Epithelial cell of esophagus (primary cell): ENCODE results near the gene S100A6.
A peak's percentile ranks its signal among the peaks of the same experiment; 100 is the strongest.

ENCODE experiments used
- DNase-seq: peaks from one replicate; pipeline ENCODE4 v3.0.0; 2010; ENCODE audit warnings: low read depth
- H3K4me3 ChIP-seq: 2 replicates; pipeline ENCODE4 v1.5.1; 2011; ENCODE audit warnings: mild to moderate bottlenecking, low read length, control low read depth
- TF ChIP-seq, protein P1 (sequence below): IDR thresholded peaks from 2 replicates; pipeline ENCODE4 v1.5.1; 2011; ENCODE audit warnings: low read depth, mild to moderate bottlenecking, low read length, control low read depth, inconsistent platforms; ENCODE audit not compliant: insufficient read depth; ENCODE audit errors: missing control alignments

The S100A6 gene

DNA sequence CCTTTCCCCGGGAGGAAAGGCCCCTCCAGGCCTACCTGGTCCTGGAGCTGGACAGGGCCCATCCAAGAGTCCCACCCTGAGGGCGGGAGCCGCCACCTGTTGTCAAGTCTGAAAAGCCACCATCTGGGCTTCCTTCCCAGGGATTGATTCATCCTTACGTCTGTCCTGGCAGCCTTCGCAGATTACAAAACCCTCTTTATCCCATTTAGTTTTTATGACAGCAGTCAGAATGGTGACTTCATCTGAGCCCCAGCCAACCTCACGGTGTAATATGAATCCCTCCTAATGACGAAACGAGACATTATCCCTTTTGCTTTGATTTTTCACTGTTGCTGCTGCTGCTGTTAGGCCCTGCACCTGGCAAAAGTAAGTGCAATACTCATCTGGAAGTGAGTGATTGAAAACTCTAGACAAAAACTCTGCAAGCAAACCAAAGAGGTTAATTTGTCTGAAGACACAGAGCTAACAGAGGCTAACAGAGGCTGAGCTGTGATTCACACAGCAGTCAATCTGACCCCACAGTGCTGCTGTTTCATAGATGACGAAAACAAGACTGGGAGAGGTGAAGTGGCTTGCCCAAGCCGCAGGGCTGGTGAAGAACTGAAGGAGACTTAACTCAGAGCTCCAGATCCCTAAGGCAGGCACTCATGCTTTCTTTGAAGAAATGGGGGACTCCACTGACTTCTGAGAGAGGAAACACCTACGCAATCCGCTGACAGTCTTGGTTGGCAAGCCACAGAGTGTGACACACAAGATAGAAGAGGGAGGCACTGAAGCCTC, 45.3 kb downstream of the S100A6 start:
- no peak overlapping the region for H3K4me3 ChIP-seq
- DNase-seq = peak; percentile 98
- TF ChIP-seq, protein P1, sequence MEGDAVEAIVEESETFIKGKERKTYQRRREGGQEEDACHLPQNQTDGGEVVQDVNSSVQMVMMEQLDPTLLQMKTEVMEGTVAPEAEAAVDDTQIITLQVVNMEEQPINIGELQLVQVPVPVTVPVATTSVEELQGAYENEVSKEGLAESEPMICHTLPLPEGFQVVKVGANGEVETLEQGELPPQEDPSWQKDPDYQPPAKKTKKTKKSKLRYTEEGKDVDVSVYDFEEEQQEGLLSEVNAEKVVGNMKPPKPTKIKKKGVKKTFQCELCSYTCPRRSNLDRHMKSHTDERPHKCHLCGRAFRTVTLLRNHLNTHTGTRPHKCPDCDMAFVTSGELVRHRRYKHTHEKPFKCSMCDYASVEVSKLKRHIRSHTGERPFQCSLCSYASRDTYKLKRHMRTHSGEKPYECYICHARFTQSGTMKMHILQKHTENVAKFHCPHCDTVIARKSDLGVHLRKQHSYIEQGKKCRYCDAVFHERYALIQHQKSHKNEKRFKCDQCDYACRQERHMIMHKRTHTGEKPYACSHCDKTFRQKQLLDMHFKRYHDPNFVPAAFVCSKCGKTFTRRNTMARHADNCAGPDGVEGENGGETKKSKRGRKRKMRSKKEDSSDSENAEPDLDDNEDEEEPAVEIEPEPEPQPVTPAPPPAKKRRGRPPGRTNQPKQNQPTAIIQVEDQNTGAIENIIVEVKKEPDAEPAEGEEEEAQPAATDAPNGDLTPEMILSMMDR = peak; percentile 26

GRCh38 chr1:153488731-153489130, 47.1 kb downstream of the S100A6 start:
- TF ChIP-seq, protein P1 = no peak

DNA sequence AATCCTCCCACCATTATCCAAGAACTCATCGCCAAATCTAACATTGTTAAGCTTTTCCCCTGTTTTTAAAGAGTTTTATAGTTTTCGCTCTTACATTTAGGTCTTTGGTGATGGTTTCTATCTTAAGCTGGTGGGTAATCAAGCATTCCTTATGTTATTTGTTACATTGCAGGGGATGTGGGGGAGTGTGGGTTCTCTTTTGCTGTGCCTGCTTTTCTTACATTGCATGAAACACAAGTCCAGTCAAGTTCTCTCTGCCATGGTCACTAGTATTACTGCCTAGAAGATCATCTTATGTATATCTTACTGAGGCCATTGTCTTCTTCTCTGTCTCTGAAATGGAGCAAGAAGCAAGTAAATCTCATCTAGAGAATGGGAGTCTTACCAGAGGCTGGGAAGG, 48.1 kb downstream of the S100A6 start:
- DNase-seq = no peak
- H3K4me3 ChIP-seq = no peak overlapping the region
- TF ChIP-seq, protein P1 = no peak

More at GRCh38 chr1:153488731-153489130, 47.1 kb downstream of the S100A6 start:
- no peak overlapping the region for H3K4me3 ChIP-seq
- DNase-seq = no peak

- H3K4me3 ChIP-seq = no peak overlapping the region
- peak; percentile 69 for DNase-seq
- TF ChIP-seq, protein P1 = no peak
Observed at GRCh38 chr1:153485863-153486262, 49.9 kb downstream of the S100A6 start.
